ENCODE results near the gene ZNF217. TPM values are rescaled to one million over a fixed set of nuclear protein-coding genes. Genes with fewer than 3 reads are reported as not detected.
"Not testable (repeated sequence)": the region's sequence is repeated elsewhere in the genome, so short reads cannot be mapped to it uniquely, and the experiment has no call there.

ZNF217 gene
- total RNA-seq, 2 experiments from 2014 or later: 39.7 to 68.4 TPM

GRCh38 chr20:53597521-53598120, 4.0 kb upstream of the ZNF217 start:
- Histone ChIP-seq H3K79me2 (ENCODE audit: insufficient read depth, low read depth, low read length) (peaks cover 9% of the 10 kb centered on the region; the same call in 1 of the 2 replicates), H3K36me3 (ENCODE audit: insufficient read depth, low read length) (no peaks in the 10 kb centered on the region), H3K4me3 (ENCODE audit: low read depth, low read length, poor library complexity, severe bottlenecking) (no peak overlapping the region), H4K20me1 (ENCODE audit: insufficient read depth, low read length) (no peaks in the 10 kb centered on the region), H3K9me3 (ENCODE audit: low read length) (no peaks in the 10 kb centered on the region), H2AFZ (ENCODE audit: low read length) (no peak overlapping the region), H3K27ac (ENCODE audit: low read depth, low read length, poor library complexity, severe bottlenecking) (no peak overlapping the region), H3K9me2 (ENCODE audit: insufficient read depth, low read length) (no peaks in the 10 kb centered on the region), H3K4me2 (ENCODE audit: low read length) (no peak overlapping the region), H3K4me1 (ENCODE audit: insufficient read depth, low read length, poor library complexity, severe bottlenecking) (peaks cover 16% of the 10 kb centered on the region)
- TF ChIP-seq CTCF (conservative IDR thresholded peaks at IDR 0.05; ENCODE audit: low read length) (no peak), EZH2phosphoT487 (IDR thresholded peaks at IDR 0.05; ENCODE audit: borderline replicate concordance, low read depth, low read length) (no peak)
- DNase-seq (ENCODE audit: low spot score): no peak
- ChIA-PET CTCF (ENCODE audit: unreplicated experiment) (no interaction called here), POLR2A (interaction anchor here (0.6 to 1.8 kb wide), 3 partner anchors 9 to 38 kb away, joined by 3 to 5 read pairs (median 4); no protein-coding TSS in a partner anchor)
- intact Hi-C loops (cut with micrococcal nuclease; ENCODE audit: unreplicated experiment): no loop called here
- no TSS peak for BruUV-seq (replicated peaks)

GRCh38 chr20:53597030-53597482, 3.4 kb upstream of the ZNF217 start:
- H3K79me2 ChIP-seq (ENCODE audit: insufficient read depth, low read depth, low read length): peaks cover 15% of the 10 kb centered on the region
- no peak overlapping the region for H3K27ac ChIP-seq (ENCODE audit: low read depth, low read length, poor library complexity, severe bottlenecking)
- ChIA-PET CTCF (ENCODE audit: unreplicated experiment) (no interaction called here), POLR2A (interaction anchor here (0.6 to 1.8 kb wide), 5 partner anchors 13 to 343 kb away, joined by 3 to 5 read pairs (median 3); no protein-coding TSS in a partner anchor)
- peaks cover 16% of the 10 kb centered on the region for H3K4me1 ChIP-seq (ENCODE audit: insufficient read depth, low read length, poor library complexity, severe bottlenecking)
- H3K36me3 ChIP-seq (ENCODE audit: insufficient read depth, low read length): no peaks in the 10 kb centered on the region
- intact Hi-C loops (cut with micrococcal nuclease; ENCODE audit: unreplicated experiment): no loop called here
- no peaks in the 10 kb centered on the region for H3K9me3 ChIP-seq (ENCODE audit: low read length)
- no peak for TF ChIP-seq CTCF (conservative IDR thresholded peaks at IDR 0.05; ENCODE audit: low read length)
- TF ChIP-seq EZH2phosphoT487 (IDR thresholded peaks at IDR 0.05; ENCODE audit: borderline replicate concordance, low read depth, low read length): no peak
- no peak overlapping the region; the same call in 1 of the 2 replicates for H3K4me2 ChIP-seq (ENCODE audit: low read length)
- DNase-seq (ENCODE audit: low spot score): no peak
- H4K20me1 ChIP-seq (ENCODE audit: insufficient read depth, low read length): no peaks in the 10 kb centered on the region
- no TSS peak for BruUV-seq (replicated peaks)
- no peaks in the 10 kb centered on the region for H3K9me2 ChIP-seq (ENCODE audit: insufficient read depth, low read length)
- no peak overlapping the region for H3K4me3 ChIP-seq (ENCODE audit: low read depth, low read length, poor library complexity, severe bottlenecking)
- no peak overlapping the region for H2AFZ ChIP-seq (ENCODE audit: low read length)

- H3K9me3 ChIP-seq (ENCODE audit: low read length); H4K20me1 ChIP-seq (ENCODE audit: insufficient read depth, low read length); H3K27ac ChIP-seq (ENCODE audit: low read depth, low read length, poor library complexity, severe bottlenecking); CTCF ChIA-PET (ENCODE audit: unreplicated experiment); intact Hi-C loops (cut with micrococcal nuclease; ENCODE audit: unreplicated experiment); H3K4me3 ChIP-seq (ENCODE audit: low read depth, low read length, poor library complexity, severe bottlenecking); H3K36me3 ChIP-seq (ENCODE audit: insufficient read depth, low read length); BruUV-seq (replicated peaks); H2AFZ ChIP-seq (ENCODE audit: low read length); H3K9me2 ChIP-seq (ENCODE audit: insufficient read depth, low read length); DNase-seq (ENCODE audit: low spot score): not testable (repeated sequence)
- peak overlapping the region; percentile 8; the same call in 1 of the 2 replicates for H3K4me2 ChIP-seq (ENCODE audit: low read length)
- peaks cover 22% of the 10 kb centered on the region for H3K79me2 ChIP-seq (ENCODE audit: insufficient read depth, low read depth, low read length)
- POLR2A ChIA-PET: interaction anchor here (0.6 to 2.1 kb wide), 6 partner anchors 14 to 343 kb away, joined by 3 to 7 read pairs (median 4); no protein-coding TSS in a partner anchor
- H3K4me1 ChIP-seq (ENCODE audit: insufficient read depth, low read length, poor library complexity, severe bottlenecking): peaks cover 16% of the 10 kb centered on the region
These were observed 2.8 kb upstream of the ZNF217 start for GRCh38 chr20:53596189-53597001.

GRCh38 chr20:53595742-53596141, 2.1 kb upstream of the ZNF217 start:
- BruUV-seq (replicated peaks); H4K20me1 ChIP-seq (ENCODE audit: insufficient read depth, low read length); H3K36me3 ChIP-seq (ENCODE audit: insufficient read depth, low read length); CTCF ChIA-PET (ENCODE audit: unreplicated experiment); DNase-seq (ENCODE audit: low spot score); H3K27ac ChIP-seq (ENCODE audit: low read depth, low read length, poor library complexity, severe bottlenecking); H2AFZ ChIP-seq (ENCODE audit: low read length); H3K9me2 ChIP-seq (ENCODE audit: insufficient read depth, low read length); H3K4me3 ChIP-seq (ENCODE audit: low read depth, low read length, poor library complexity, severe bottlenecking); H3K9me3 ChIP-seq (ENCODE audit: low read length): not testable (repeated sequence)
- Histone ChIP-seq H3K4me2 (ENCODE audit: low read length) (peak overlapping the region; percentile 90), H3K79me2 (ENCODE audit: insufficient read depth, low read depth, low read length) (peaks cover 28% of the 10 kb centered on the region), H3K4me1 (ENCODE audit: insufficient read depth, low read length, poor library complexity, severe bottlenecking) (peaks cover 17% of the 10 kb centered on the region)
- intact Hi-C loops (cut with micrococcal nuclease; ENCODE audit: unreplicated experiment): loop anchor here (2.0 kb wide), 3 partner anchors 27 to 57 kb away; no protein-coding TSS in a partner anchor
- POLR2A ChIA-PET: interaction anchor here (2.1 to 2.4 kb wide), 2 partner anchors 14 to 338 kb away, joined by 7 to 20 read pairs; no protein-coding TSS in a partner anchor

Measured in OCI-LY7 (cell line).